K562 (cell line): ENCODE data around the gene HEXIM1. TPM values are rescaled to one million over a fixed set of nuclear protein-coding genes. Genes with fewer than 3 reads are reported as not detected.

Experiments
- ATAC-seq: fragments of 200-7000 bp; cut with Tn5 transposase; 3 replicates; pipeline ENCODE4 v1.9.1; 2020; ENCODE audit warnings: moderate library complexity
- BruUV-seq: library from RNA; stranded (reverse); fragments of 400-500 nt; replicated peaks from 2 replicates; lab custom pipeline; 2021; lab: Mats Ljungman, UMichigan
- CTCF ChIA-PET: fragments of 300-600 bp; formaldehyde crosslinking; extraction: SDS; loops from one replicate; lab custom pipeline; 2021; ENCODE audit warnings: low intra/inter-chr PET ratio; lab: Yijun Ruan, JAX
- POLR2A ChIA-PET: fragments of 300-600, 350-650 bp; sonication (Branson Sonifier 250); formaldehyde crosslinking; extraction: SDS; loops from one replicate; lab custom pipeline; 2021; ENCODE audit warnings: antibody characterized with exemption, inconsistent platforms; lab: Yijun Ruan, JAX
- DNase-seq, 4 experiments: peaks; one replicate each; pipeline versions ENCODE4 v3.0.0 to v3.0.0-alpha.2; 2011 to 2018; ENCODE audit warnings: low spot score in 3 of 4, mixed read lengths in 3 of 4; ENCODE audit errors: extremely low read depth in 1 of 4
- FAIRE-seq: peaks from 2 replicates; lab custom pipeline; 2011; peaks lifted over from hg19 to GRCh38; lab: Jason Lieb, UNC
- H2AFZ ChIP-seq: 2 replicates; pipeline ENCODE4 v1.6.0; 2011; ENCODE audit warnings: low read depth, low read length, control low read depth, inconsistent platforms
- H3K27ac ChIP-seq: fragments of 200-600 bp; 3 replicates; pipeline ENCODE4 v1.8.0; 2011; ENCODE audit warnings: low read depth, mild to moderate bottlenecking, control low read depth, inconsistent platforms, low read length, moderate library complexity, mixed read lengths; ENCODE audit errors: extremely low read depth
- H3K27me3 ChIP-seq, 2 experiments: fragments of 300-600 bp in 1 of 2; 2 replicates in 1 of 2; 3 replicates in 1 of 2; pipeline versions ENCODE4 v1.6.0 to v1.8.0; 2011; ENCODE audit warnings: inconsistent platforms in 2 of 2, low read length in 2 of 2, mild to moderate bottlenecking in 1 of 2, mixed read lengths in 1 of 2, moderate library complexity in 1 of 2; ENCODE audit not compliant: control insufficient read depth in 2 of 2, insufficient read depth in 2 of 2
- H3K36me3 ChIP-seq: fragments of 300-600 bp; 3 replicates; pipeline ENCODE4 v1.8.0; 2011; ENCODE audit warnings: mild to moderate bottlenecking, low read length, inconsistent platforms; ENCODE audit not compliant: control insufficient read depth, insufficient read depth
- H3K4me1 ChIP-seq, 2 experiments: fragments of 200-600 bp in 1 of 2; replicated peaks in 1 of 2; 2 replicates in 1 of 2; 3 replicates in 1 of 2; pipeline versions ENCODE4 v1.5.1 to v1.8.0; 2011; ENCODE audit warnings: inconsistent platforms in 2 of 2, low read length in 2 of 2, mild to moderate bottlenecking in 1 of 2, mixed read lengths in 1 of 2, moderate library complexity in 1 of 2; ENCODE audit not compliant: control insufficient read depth in 2 of 2, insufficient read depth in 2 of 2
- H3K4me2 ChIP-seq: 2 replicates; pipeline ENCODE4 v1.6.1; 2011; ENCODE audit warnings: low read length, control low read depth, inconsistent platforms, mixed read lengths; ENCODE audit not compliant: insufficient read depth
- H3K4me3 ChIP-seq: fragments of 200-600 bp; sonication (generic), shearing (Covaris generic); 2 replicates; pipeline ENCODE4 v1.5.1; 2016; ENCODE audit warnings: control low read depth, inconsistent platforms
- H3K79me2 ChIP-seq: fragments of 200-600 bp; 3 replicates; pipeline ENCODE4 v1.8.0; 2011; ENCODE audit warnings: low read length, inconsistent platforms; ENCODE audit not compliant: control insufficient read depth, insufficient read depth
- H3K9ac ChIP-seq, 2 experiments: 2 replicates each; pipeline versions ENCODE4 v1.6.0 to v1.6.1; 2011; ENCODE audit warnings: low read depth in 2 of 2, low read length in 2 of 2, control low read depth in 1 of 2, inconsistent platforms in 1 of 2, mild to moderate bottlenecking in 1 of 2, mixed read lengths in 1 of 2; ENCODE audit not compliant: insufficient read depth in 1 of 2
- H3K9me1 ChIP-seq: one replicate; pipeline ENCODE4 v1.6.0; 2011; ENCODE audit warnings: inconsistent platforms, mild to moderate bottlenecking, low read length, moderate library complexity; ENCODE audit not compliant: control insufficient read depth, insufficient read depth
- H3K9me3 ChIP-seq: replicated peaks from 2 replicates; pipeline ENCODE4 v1.5.1; 2011; ENCODE audit warnings: low read depth, low read length, inconsistent platforms; ENCODE audit not compliant: control insufficient read depth, insufficient read depth
- H4K20me1 ChIP-seq: replicated peaks from 2 replicates; pipeline ENCODE4 v1.6.1; 2011; ENCODE audit warnings: low read length, inconsistent platforms, mixed read lengths; ENCODE audit not compliant: control insufficient read depth, insufficient read depth
- CAMTA2 ChIP-seq: fragments of 250-450 bp; sonication (Bioruptor Pico); conservative IDR thresholded peaks from 2 replicates; pipeline ENCODE4 v1.5.1; 2022
- CXXC5 ChIP-seq: fragments of 250-450 bp; sonication (Bioruptor Pico); IDR thresholded peaks from 2 replicates; pipeline ENCODE4 v1.8.0; 2022; ENCODE audit warnings: inconsistent platforms, mild to moderate bottlenecking, moderate library complexity
- ETS2 ChIP-seq: IDR thresholded peaks from 2 replicates; pipeline ENCODE4 v1.6.1; 2016; ENCODE audit warnings: borderline replicate concordance, missing genetic modification characterization, mild to moderate bottlenecking, moderate library complexity, missing compliant biosample characterization; ENCODE audit not compliant: poor library complexity, severe bottlenecking
- HDAC2 ChIP-seq: fragments of 450-650 bp; IDR thresholded peaks from 2 replicates; pipeline ENCODE4 v1.6.1; 2016; ENCODE audit warnings: mild to moderate bottlenecking
- HMGN3 ChIP-seq: IDR thresholded peaks from 2 replicates; pipeline ENCODE4 v1.6.1; 2011; ENCODE audit warnings: borderline replicate concordance, low read depth, mild to moderate bottlenecking, mixed read lengths, low read length; ENCODE audit not compliant: insufficient read length; ENCODE audit errors: extremely low read depth
- HNRNPL ChIP-seq: fragments of 200-400 bp; formaldehyde crosslinking; IDR thresholded peaks from 2 replicates; pipeline ENCODE4 v1.6.1; 2017; ENCODE audit warnings: low read depth, mild to moderate bottlenecking, low read length
- PHB2 ChIP-seq: fragments of 450-650 bp; IDR thresholded peaks from 2 replicates; pipeline ENCODE4 v1.6.1; 2017; ENCODE audit warnings: low read depth
- POLR2A ChIP-seq: fragments of 450-650 bp; conservative IDR thresholded peaks from 2 replicates; pipeline ENCODE4 v1.6.1; 2016
- RBM25 ChIP-seq: fragments of 200-400 bp; formaldehyde crosslinking; IDR thresholded peaks from 2 replicates; pipeline ENCODE4 v1.6.1; 2018; ENCODE audit warnings: low read length, low read depth, moderate library complexity; ENCODE audit not compliant: severe bottlenecking
- SMARCA5 ChIP-seq: fragments of 450-650 bp; IDR thresholded peaks from 2 replicates; pipeline ENCODE4 v1.6.1; 2016
- TAL1 ChIP-seq: fragments of 450-650 bp; IDR thresholded peaks from 2 replicates; pipeline ENCODE4 v1.6.1; 2016; ENCODE audit warnings: mild to moderate bottlenecking
- ZBTB17 ChIP-seq: fragments of 450-650 bp; formaldehyde crosslinking; IDR thresholded peaks from 2 replicates; pipeline ENCODE4 v1.4.0; 2020; ENCODE audit warnings: mild to moderate bottlenecking
- ZMIZ1 ChIP-seq, 2 experiments: fragments of 150-350 bp in 1 of 2; IDR thresholded peaks; 2 replicates each; pipeline ENCODE4 v1.6.1; 2012 to 2016; ENCODE audit warnings: low read depth in 2 of 2, low read length in 2 of 2, mild to moderate bottlenecking in 1 of 2, moderate library complexity in 1 of 2
- WGBS: fragments of 100-300 bp; shearing (Covaris generic); methylation state at CpG from one replicate; pipeline ENCODE4 v1.1.6; 2016; ENCODE audit warnings: low coverage, mixed read lengths; ENCODE audit not compliant: insufficient coverage; ENCODE audit errors: missing lambda C conversion rate; 5-methylcytosine and 5-hydroxymethylcytosine counted together
- in situ Hi-C: fragments of 300-500 bp; cut with MboI; formaldehyde crosslinking; loops from 4 replicates; pipeline ENCODE4 v1.15.0; 2018; ENCODE audit warnings: inconsistent platforms, mixed read lengths
- intact Hi-C: fragments of 100-400 bp; cut with micrococcal nuclease; formaldehyde crosslinking; loops from 2 replicates; pipeline ENCODE4 v1.14.2; 2022
- polyA plus RNA-seq, 8 experiments: library from polyadenylated mRNA; depleted of rRNA in 4 of 8; stranded (reverse) in 5 of 8; unstranded in 3 of 8; fragments of >200 nt; fragmentation: Nextera tagmentation in 2 of 8; fragmentation: Illumina TruSeq in 1 of 8; extraction: Ambion mirVana in 2 of 8; extraction: Trizol in 1 of 8; gene quantifications; 2 replicates each; pipeline versions ENCODE4 v1.2.1 to v1.2.3, GENCODE V29; 2011 to 2014; ENCODE audit warnings: inconsistent platforms in 1 of 8, missing spikeins in 1 of 8
- total RNA-seq, 7 experiments: library from RNA; depleted of rRNA in 6 of 7; stranded (reverse); fragments of >200 nt in 6 of 7; fragmentation: Illumina TruSeq in 2 of 7; extraction: Trizol in 2 of 7; gene quantifications; 2 replicates each; pipeline versions ENCODE4 v1.2.1 to v1.2.3, GENCODE V29; 2011 to 2021; ENCODE audit warnings: low replicate concordance in 1 of 7

The HEXIM1 gene
- total and polyA plus RNA-seq, 9 of the 15 experiments (the other 6 are each of a cell fraction or from before 2014, with no cell fraction given), result 1.4 to 28.3 (median 9.1) TPM

- no peaks in the 10 kb centered on the region for H3K27me3 ChIP-seq
- WGBS, result 90% methylated on average over 5 of the region's 5 CpGs
- no peaks in the 10 kb centered on the region for H3K79me2 ChIP-seq
- no peaks in the 10 kb centered on the region for H3K4me1 ChIP-seq
- peaks cover 80% of the 10 kb centered on the region for H3K36me3 ChIP-seq
- H3K9me1 ChIP-seq, result no peaks in the 10 kb centered on the region
- H3K9ac ChIP-seq, result no peak overlapping the region
- H3K9me3 ChIP-seq, result no peaks in the 10 kb centered on the region
- ATAC-seq, result no peak
- no peak overlapping the region for H3K27ac ChIP-seq
- H2AFZ ChIP-seq, result no peak overlapping the region
- DNase-seq, result no peak
- no TSS peak for BruUV-seq
- peaks cover 16% of the 10 kb centered on the region for H4K20me1 ChIP-seq
- CTCF ChIA-PET, result no interaction called here
- in situ Hi-C loops (loop anchor here (5.0 kb wide), 1 partner anchor 184 kb away; no protein-coding TSS in a partner anchor), intact Hi-C loops (no loop called here)
- POLR2A ChIA-PET, result interaction anchor here (0.8 to 1.9 kb wide), 3 partner anchors 9 to 28 kb away, joined by 3 to 6 read pairs (median 5); no protein-coding TSS in a partner anchor
- H3K4me2 ChIP-seq, result no peak overlapping the region
- no peak for FAIRE-seq
- no peak overlapping the region for H3K4me3 ChIP-seq
- no peak for TF ChIP-seq RBM25
- TF ChIP-seq HNRNPL, result no peak
- TF ChIP-seq CAMTA2 (CRISPR knock-in tag), result no peak
- no peak for TF ChIP-seq TAL1
- TF ChIP-seq HDAC2, result no peak
- no peak for TF ChIP-seq CXXC5 (CRISPR knock-in tag)
- TF ChIP-seq ZBTB17, result no peak
- TF ChIP-seq POLR2A, result no peak
- TF ChIP-seq HMGN3, result no peak
- no peak for TF ChIP-seq ETS2 (tag)
- TF ChIP-seq SMARCA5, result no peak
- no peak for TF ChIP-seq PHB2
- no peak for TF ChIP-seq ZMIZ1 (IDR thresholded peaks at IDR 0.05; ENCODE audit: low read depth in 2 of 2, low read length in 2 of 2)
- TF ChIP-seq, all 486 proteins: peak for 0
Measured at GRCh38 chr17:45106096-45106495, 42.2 kb upstream of the HEXIM1 start.
